H9 (cell line): Measurements from ENCODE around the gene OBSL1. TPM values are rescaled to one million over a fixed set of nuclear protein-coding genes. Genes with fewer than 3 reads are reported as not detected.

Experiments used
- DNase-seq: peaks from one replicate; pipeline ENCODE4 v3.0.0-alpha.2; 2017
- H2AFZ ChIP-seq: one replicate; pipeline ENCODE4 v1.6.1; 2013; ENCODE audit warnings: mild to moderate bottlenecking, low read length, control low read depth, moderate library complexity
- H2AK5ac ChIP-seq: 2 replicates; pipeline ENCODE4 v1.6.1; 2013; ENCODE audit warnings: low read length, control low read depth, mixed read lengths; ENCODE audit not compliant: insufficient read length
- H2BK120ac ChIP-seq: one replicate; pipeline ENCODE4 v1.6.1; 2013; ENCODE audit warnings: low read depth, mild to moderate bottlenecking, low read length, control low read depth, inconsistent platforms; ENCODE audit not compliant: poor library complexity, severe bottlenecking
- H2BK12ac ChIP-seq: 2 replicates; pipeline ENCODE4 v1.6.1; 2013; ENCODE audit warnings: low read length, control low read depth, mixed read lengths, low read depth; ENCODE audit not compliant: insufficient read length
- H2BK15ac ChIP-seq: 2 replicates; pipeline ENCODE4 v1.6.1; 2013; ENCODE audit warnings: low read depth, low read length, control low read depth
- H2BK20ac ChIP-seq: one replicate; pipeline ENCODE4 v1.6.1; 2013; ENCODE audit warnings: low read depth, mild to moderate bottlenecking, low read length, control low read depth, inconsistent platforms; ENCODE audit not compliant: poor library complexity, severe bottlenecking
- H2BK5ac ChIP-seq: 2 replicates; pipeline ENCODE4 v1.6.1; 2013; ENCODE audit warnings: low read length, control low read depth, mixed read lengths; ENCODE audit not compliant: insufficient read length
- H3K14ac ChIP-seq: 2 replicates; pipeline ENCODE4 v1.6.1; 2013; ENCODE audit warnings: low read length, control low read depth; ENCODE audit not compliant: insufficient read depth
- H3K18ac ChIP-seq: 2 replicates; pipeline ENCODE4 v1.6.1; 2013; ENCODE audit warnings: low read depth, mild to moderate bottlenecking, mixed read lengths, low read length, control low read depth; ENCODE audit not compliant: insufficient read length
- H3K23ac ChIP-seq: 2 replicates; pipeline ENCODE4 v1.6.1; 2013; ENCODE audit warnings: low read length, control low read depth, mixed read lengths, low read depth; ENCODE audit not compliant: insufficient read length
- H3K23me2 ChIP-seq: 2 replicates; pipeline ENCODE4 v1.6.1; 2013; ENCODE audit warnings: low read depth, mild to moderate bottlenecking, mixed read lengths, low read length, control low read depth; ENCODE audit not compliant: insufficient read length, poor library complexity, severe bottlenecking
- H3K27ac ChIP-seq: 2 replicates; pipeline ENCODE4 v1.5.1; 2013; ENCODE audit warnings: low read length, control low read depth, mixed read lengths, low read depth; ENCODE audit not compliant: insufficient read length
- H3K27me3 ChIP-seq: 2 replicates; pipeline ENCODE4 v1.6.1; 2013; ENCODE audit warnings: low read length, control low read depth, inconsistent platforms; ENCODE audit not compliant: insufficient read depth
- H3K4ac ChIP-seq: 2 replicates; pipeline ENCODE4 v1.6.1; 2013; ENCODE audit warnings: low read depth, mild to moderate bottlenecking, control low read depth, inconsistent platforms, low read length, moderate library complexity
- H3K4me1 ChIP-seq: 2 replicates; pipeline ENCODE4 v1.6.1; 2013; ENCODE audit warnings: low read length, control low read depth, inconsistent platforms; ENCODE audit not compliant: insufficient read depth
- H3K4me2 ChIP-seq: 2 replicates; pipeline ENCODE4 v1.6.1; 2013; ENCODE audit warnings: low read length, control low read depth, mixed read lengths; ENCODE audit not compliant: insufficient read length, insufficient read depth
- H3K56ac ChIP-seq: 2 replicates; pipeline ENCODE4 v1.6.1; 2013; ENCODE audit warnings: low read depth, mild to moderate bottlenecking, mixed read lengths, low read length, control low read depth; ENCODE audit not compliant: insufficient read length
- H3K79me1 ChIP-seq: 2 replicates; pipeline ENCODE4 v1.6.1; 2013; ENCODE audit warnings: low read depth, mild to moderate bottlenecking, moderate library complexity, low read length, control low read depth, inconsistent platforms; ENCODE audit not compliant: insufficient read depth, poor library complexity, severe bottlenecking
- H3K79me2 ChIP-seq: 2 replicates; pipeline ENCODE4 v1.6.1; 2013; ENCODE audit warnings: low read length, control low read depth, inconsistent platforms; ENCODE audit not compliant: insufficient read depth
- H3K9ac ChIP-seq: 2 replicates; pipeline ENCODE4 v1.6.1; 2013; ENCODE audit warnings: low read length, control low read depth, mixed read lengths; ENCODE audit not compliant: insufficient read length; ENCODE audit errors: extremely low read depth
- H3K9me3 ChIP-seq: one replicate; pipeline ENCODE4 v1.6.1; 2013; ENCODE audit warnings: low read depth, low read length, inconsistent platforms; ENCODE audit not compliant: control insufficient read depth
- H3T11ph ChIP-seq: one replicate; pipeline ENCODE4 v1.6.1; 2013; ENCODE audit warnings: mild to moderate bottlenecking, low read length, control low read depth, inconsistent platforms
- H4K20me1 ChIP-seq: one replicate; pipeline ENCODE4 v1.6.1; 2013; ENCODE audit not compliant: control insufficient read depth, insufficient read length, insufficient read depth
- H4K5ac ChIP-seq: 2 replicates; pipeline ENCODE4 v1.6.1; 2013; ENCODE audit warnings: low read depth, mild to moderate bottlenecking, mixed read lengths, low read length, control low read depth; ENCODE audit not compliant: insufficient read length
- H4K8ac ChIP-seq: replicated peaks from 2 replicates; pipeline ENCODE4 v1.6.1; 2013; ENCODE audit warnings: low read length, control low read depth, mixed read lengths, low read depth; ENCODE audit not compliant: insufficient read length
- H4K91ac ChIP-seq: 2 replicates; pipeline ENCODE4 v1.6.1; 2013; ENCODE audit warnings: low read depth, mild to moderate bottlenecking, moderate library complexity, mixed read lengths, low read length, control low read depth; ENCODE audit not compliant: insufficient read length
- H3K27ac Mint-ChIP-seq, 3 experiments: 2 replicates in 2 of 3; 3 replicates in 1 of 3; pipeline ENCODE4 v1.8.0; 2020 to 2021; ENCODE audit warnings: mixed read lengths in 3 of 3, mild to moderate bottlenecking in 1 of 3, moderate library complexity in 1 of 3
- H3K27me3 Mint-ChIP-seq: 2 replicates; pipeline ENCODE4 v1.8.0; 2021; ENCODE audit warnings: low read depth, mild to moderate bottlenecking, moderate library complexity, mixed read lengths
- H3K36me3 Mint-ChIP-seq, 3 experiments: 2 replicates in 2 of 3; 3 replicates in 1 of 3; pipeline ENCODE4 v1.8.0; 2020 to 2021; ENCODE audit warnings: low read depth in 3 of 3, mixed read lengths in 3 of 3; ENCODE audit not compliant: insufficient read depth in 1 of 3
- H3K4me1 Mint-ChIP-seq, 2 experiments: 2 replicates each; pipeline ENCODE4 v1.8.0; 2020; ENCODE audit warnings: mixed read lengths in 2 of 2
- H3K4me3 Mint-ChIP-seq, 2 experiments: 2 replicates in 1 of 2; 3 replicates in 1 of 2; pipeline ENCODE4 v1.8.0; 2020 to 2021; ENCODE audit warnings: mild to moderate bottlenecking in 2 of 2, mixed read lengths in 2 of 2, moderate library complexity in 1 of 2
- H3K9me3 Mint-ChIP-seq, 2 experiments: 2 replicates in 1 of 2; 3 replicates in 1 of 2; pipeline ENCODE4 v1.8.0; 2020; ENCODE audit warnings: mild to moderate bottlenecking in 2 of 2, mixed read lengths in 2 of 2, moderate library complexity in 1 of 2
- CTCF ChIP-seq: fragments of 200-600 bp; sonication (generic); conservative IDR thresholded peaks from 3 replicates; pipeline ENCODE4 v1.8.0; 2021; ENCODE audit warnings: antibody characterized with exemption, mild to moderate bottlenecking
- WGBS: extraction: QIAGEN DNeasy Blood & Tissue Kit; methylation state at CpG from one replicate; pipeline ENCODE4 v1.1.7; 2013; ENCODE audit warnings: missing lambda C conversion rate, low lambda C conversion rate, mixed read lengths; ENCODE audit not compliant: insufficient read length; ENCODE audit errors: extremely low coverage; 5-methylcytosine and 5-hydroxymethylcytosine counted together
- total RNA-seq: library from RNA; stranded (reverse); gene quantifications from 2 replicates; pipeline ENCODE4 v1.2.1, GENCODE V29; 2021

The OBSL1 gene
- total RNA-seq, 1 experiment from 2014 or later, result 140 TPM

GRCh38 chr2:219522111-219523030 lies 49.0 kb downstream of the OBSL1 start:
- Histone ChIP-seq H4K5ac (no peak overlapping the region), H2BK15ac (no peak overlapping the region), H3K4me2 (peak overlapping the region; percentile 44), H2AFZ (no peak overlapping the region), H3K79me1 (no peaks in the 10 kb centered on the region), H2BK5ac (no peak overlapping the region), H3K23me2 (peaks cover 4% of the 10 kb centered on the region), H3K4ac (no peak overlapping the region), H3K56ac (no peak overlapping the region), H3K27ac (no peak overlapping the region), H4K91ac (no peak overlapping the region), H3K79me2 (no peaks in the 10 kb centered on the region), H3K9me3 (no peaks in the 10 kb centered on the region), H2BK120ac (no peak overlapping the region), H2AK5ac (no peak overlapping the region), H3T11ph (no peak overlapping the region), H2BK20ac (no peak overlapping the region), H3K9ac (no peak overlapping the region), H3K27me3 (peaks cover 8% of the 10 kb centered on the region; the same call in 1 of the 2 replicates), H2BK12ac (no peak overlapping the region), H4K20me1 (no peaks in the 10 kb centered on the region), H4K8ac (no peak overlapping the region), H3K23ac (no peak overlapping the region), H3K4me1 (peaks cover 9% of the 10 kb centered on the region; the same call in 1 of the 2 replicates), H3K14ac (no peak overlapping the region), H3K18ac (no peak overlapping the region)
- no peak for TF ChIP-seq CTCF
- Mint-ChIP-seq H3K9me3 (no peaks in the 10 kb centered on the region), H3K27ac (peak overlapping the region in 1 of 3 experiments; percentile 33; a peak in 2 of 7 replicates), H3K36me3 (no peaks in the 10 kb centered on the region), H3K27me3 (peaks cover 49% of the 10 kb centered on the region), H3K4me3 (peak overlapping the region; percentile 50 to 51; a peak in 4 of 5 replicates), H3K4me1 (peaks cover 53 to 71% of the 10 kb centered on the region in 2 experiments)
- no CpG with 5 or more reads among the region's 70 CpGs for WGBS
- peak; percentile 80 for DNase-seq
